SH-SY5Y (cell line): ENCODE measurements around the gene KYAT1.

Experiments
- GATA2 ChIP-seq: IDR thresholded peaks from 2 replicates; pipeline ENCODE4 v1.6.1; 2011; ENCODE audit warnings: mild to moderate bottlenecking, low read depth, low read length
- GATA3 ChIP-seq: IDR thresholded peaks from 2 replicates; pipeline ENCODE4 v1.6.1; 2011; ENCODE audit warnings: low read depth, mild to moderate bottlenecking, low read length, moderate library complexity

DNA sequence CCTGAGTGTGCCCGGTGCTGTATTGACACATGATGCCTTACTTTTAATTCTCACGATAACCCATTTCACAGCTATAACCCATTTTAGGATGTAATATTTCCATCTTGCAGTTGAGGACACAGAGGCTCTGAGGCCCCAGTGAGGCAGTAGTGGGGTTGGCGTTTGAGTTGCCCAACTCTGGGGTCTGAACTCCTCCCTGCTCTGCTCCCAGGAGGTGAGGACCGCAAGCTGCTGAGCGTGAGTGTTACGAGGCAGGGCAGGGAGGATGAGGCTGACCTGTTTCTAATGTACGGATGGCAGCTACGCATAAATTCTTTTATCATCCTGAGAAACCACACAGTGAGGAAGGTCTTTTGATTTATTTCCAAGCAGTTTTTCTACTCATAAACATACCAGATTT, 11.6 kb upstream of the KYAT1 start:
- no peak for TF ChIP-seq GATA2
- TF ChIP-seq GATA3 = no peak
